GM18519 (cell line): ENCODE results near the gene LALBA.
"Not testable (repeated sequence)": the region's sequence is repeated elsewhere in the genome, so short reads cannot be mapped to it uniquely, and the experiment has no call there.

ENCODE experiments used
- ATAC-seq: cut with Tn5 transposase; IDR thresholded peaks from one replicate; pipeline ENCODE4 v1.9.1; 2021; ENCODE audit warnings: mild to moderate bottlenecking, moderate library complexity; ENCODE audit not compliant: unreplicated experiment, low FRiP score

The LALBA gene

GRCh38 chr12:48569946-48570345 lies at the start of gene LALBA:
TSS of gene LALBA (minus strand) at chr12:48570046. CDS start at chr12:48570020, 26 bp downstream.
- no peak for ATAC-seq

GRCh38 chr12:48618541-48618940 lies 48.7 kb upstream of the LALBA start:
- ATAC-seq: peak; percentile 49

- no peak for ATAC-seq
Measured at GRCh38 chr12:48615681-48616080, 45.8 kb upstream of the LALBA start.

- no peak for ATAC-seq
Measured at GRCh38 chr12:48613321-48613720, 43.5 kb upstream of the LALBA start.

- ATAC-seq: no peak
Measured at GRCh38 chr12:48602192-48602989, 32.5 kb upstream of the LALBA start.

GRCh38 chr12:48601013-48601756 lies 31.3 kb upstream of the LALBA start:
- peak; percentile 69 for ATAC-seq

- ATAC-seq: no peak
Measured at GRCh38 chr12:48600552-48600951, 30.7 kb upstream of the LALBA start.

- no peak for ATAC-seq
Measured at GRCh38 chr12:48592591-48593086, 22.8 kb upstream of the LALBA start.

- no peak for ATAC-seq
Measured at GRCh38 chr12:48586361-48586760, 16.5 kb upstream of the LALBA start.

- ATAC-seq: no peak
Measured at GRCh38 chr12:48583728-48584127, 13.9 kb upstream of the LALBA start.

GRCh38 chr12:48580831-48581230 lies 11.0 kb upstream of the LALBA start:
- no peak for ATAC-seq

GRCh38 chr12:48572326-48572725 lies 2.5 kb upstream of the LALBA start:
- no peak for ATAC-seq

GRCh38 chr12:48567731-48568130 lies 2.1 kb downstream of the LALBA start:
- ATAC-seq: no peak

GRCh38 chr12:48557919-48558318 lies 11.9 kb downstream of the LALBA start:
- no peak for ATAC-seq

GRCh38 chr12:48556631-48557030 lies 13.2 kb downstream of the LALBA start:
- no peak for ATAC-seq

- not testable (repeated sequence) for ATAC-seq
Measured at GRCh38 chr12:48553666-48554343, 16.0 kb downstream of the LALBA start.

GRCh38 chr12:48551636-48552035 lies 18.2 kb downstream of the LALBA start:
- not testable (repeated sequence) for ATAC-seq

- ATAC-seq: not testable (repeated sequence)
Measured at GRCh38 chr12:48547012-48547411, 22.8 kb downstream of the LALBA start.

GRCh38 chr12:48545833-48546469 lies 23.9 kb downstream of the LALBA start:
- ATAC-seq: no peak

GRCh38 chr12:48542300-48542928 lies 27.4 kb downstream of the LALBA start:
- no peak for ATAC-seq
